Measurements from ENCODE around the gene USH2A.

The USH2A gene

GRCh38 chr1:215605011-215605621 lies 818.1 kb downstream of the USH2A start:
- Histone ChIP-seq H3K9me2 (replicated peaks; ENCODE audit: low read depth, low read length) (no peaks in the 10 kb centered on the region), H4K20me1 (ENCODE audit: insufficient read depth, low read length, poor library complexity, severe bottlenecking) (no peaks in the 10 kb centered on the region), H3K79me2 (ENCODE audit: insufficient read depth, low read length) (no peaks in the 10 kb centered on the region), H3K4me1 (ENCODE audit: insufficient read depth, low read length, poor library complexity, severe bottlenecking) (no peaks in the 10 kb centered on the region), H2AFZ (ENCODE audit: low read length) (no peak overlapping the region), H3K9ac (ENCODE audit: low read depth, low read length, poor library complexity, severe bottlenecking) (no peak overlapping the region), H3K4me3 (ENCODE audit: low read length, poor library complexity, severe bottlenecking) (no peak overlapping the region), H3F3A (ENCODE audit: low read depth) (no peaks in the 10 kb centered on the region), H3K9me3 (ENCODE audit: insufficient read depth, low read depth, low read length) (no peaks in the 10 kb centered on the region), H3K36me3 (ENCODE audit: insufficient read depth, low read length) (peaks cover 28% of the 10 kb centered on the region; the same call in 1 of the 2 replicates), H3K27me3 (ENCODE audit: insufficient read depth, low read length, poor library complexity, severe bottlenecking) (no peaks in the 10 kb centered on the region), H3K4me2 (ENCODE audit: low read depth, low read length, poor library complexity, severe bottlenecking) (no peak overlapping the region)
- no peak for TF ChIP-seq EZH2phosphoT487 (IDR thresholded peaks at IDR 0.05; ENCODE audit: borderline replicate concordance)
- TF ChIP-seq, protein P1, sequence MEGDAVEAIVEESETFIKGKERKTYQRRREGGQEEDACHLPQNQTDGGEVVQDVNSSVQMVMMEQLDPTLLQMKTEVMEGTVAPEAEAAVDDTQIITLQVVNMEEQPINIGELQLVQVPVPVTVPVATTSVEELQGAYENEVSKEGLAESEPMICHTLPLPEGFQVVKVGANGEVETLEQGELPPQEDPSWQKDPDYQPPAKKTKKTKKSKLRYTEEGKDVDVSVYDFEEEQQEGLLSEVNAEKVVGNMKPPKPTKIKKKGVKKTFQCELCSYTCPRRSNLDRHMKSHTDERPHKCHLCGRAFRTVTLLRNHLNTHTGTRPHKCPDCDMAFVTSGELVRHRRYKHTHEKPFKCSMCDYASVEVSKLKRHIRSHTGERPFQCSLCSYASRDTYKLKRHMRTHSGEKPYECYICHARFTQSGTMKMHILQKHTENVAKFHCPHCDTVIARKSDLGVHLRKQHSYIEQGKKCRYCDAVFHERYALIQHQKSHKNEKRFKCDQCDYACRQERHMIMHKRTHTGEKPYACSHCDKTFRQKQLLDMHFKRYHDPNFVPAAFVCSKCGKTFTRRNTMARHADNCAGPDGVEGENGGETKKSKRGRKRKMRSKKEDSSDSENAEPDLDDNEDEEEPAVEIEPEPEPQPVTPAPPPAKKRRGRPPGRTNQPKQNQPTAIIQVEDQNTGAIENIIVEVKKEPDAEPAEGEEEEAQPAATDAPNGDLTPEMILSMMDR (conservative IDR thresholded peaks at IDR 0.05; ENCODE audit: low read length), result no peak

DNA sequence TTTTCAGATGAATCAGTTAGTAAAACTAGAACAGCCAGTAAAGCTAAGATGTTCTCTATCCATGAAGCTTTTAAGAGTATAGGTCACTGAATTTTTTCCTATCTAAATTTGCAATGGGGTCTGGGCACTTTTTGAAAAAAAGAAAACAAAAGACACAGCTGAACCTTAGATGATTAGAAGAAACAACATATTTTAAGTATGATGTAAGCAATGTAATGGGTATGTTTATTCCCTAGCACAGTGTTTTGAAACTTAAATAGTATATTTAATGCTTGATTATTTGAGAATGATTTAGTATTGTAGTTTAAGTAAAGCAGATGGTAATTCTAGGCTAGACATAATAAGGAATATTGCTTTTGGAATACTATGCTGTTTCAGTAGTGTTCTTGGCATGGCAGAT lies 819.9 kb downstream of the USH2A start:
- Histone ChIP-seq H3K9ac (ENCODE audit: low read depth, low read length, poor library complexity, severe bottlenecking) (no peak overlapping the region), H3K79me2 (ENCODE audit: insufficient read depth, low read length) (no peaks in the 10 kb centered on the region), H2AFZ (ENCODE audit: low read length) (no peak overlapping the region), H4K20me1 (ENCODE audit: insufficient read depth, low read length, poor library complexity, severe bottlenecking) (no peaks in the 10 kb centered on the region), H3K4me1 (ENCODE audit: insufficient read depth, low read length, poor library complexity, severe bottlenecking) (no peaks in the 10 kb centered on the region), H3K4me2 (ENCODE audit: low read depth, low read length, poor library complexity, severe bottlenecking) (no peak overlapping the region), H3K9me3 (ENCODE audit: insufficient read depth, low read depth, low read length) (no peaks in the 10 kb centered on the region), H3K4me3 (ENCODE audit: low read length, poor library complexity, severe bottlenecking) (no peak overlapping the region), H3F3A (ENCODE audit: low read depth) (no peaks in the 10 kb centered on the region), H3K27me3 (ENCODE audit: insufficient read depth, low read length, poor library complexity, severe bottlenecking) (no peaks in the 10 kb centered on the region), H3K36me3 (ENCODE audit: insufficient read depth, low read length) (peaks cover 15% of the 10 kb centered on the region; the same call in 1 of the 2 replicates), H3K9me2 (replicated peaks; ENCODE audit: low read depth, low read length) (no peaks in the 10 kb centered on the region)
- no peak for TF ChIP-seq EZH2phosphoT487 (IDR thresholded peaks at IDR 0.05; ENCODE audit: borderline replicate concordance)
- TF ChIP-seq, protein P1 (conservative IDR thresholded peaks at IDR 0.05; ENCODE audit: low read length), result no peak

- TF ChIP-seq, protein P1 (conservative IDR thresholded peaks at IDR 0.05; ENCODE audit: low read length), result no peak
- no peak for TF ChIP-seq EZH2phosphoT487 (IDR thresholded peaks at IDR 0.05; ENCODE audit: borderline replicate concordance)
- Histone ChIP-seq H3K9ac (ENCODE audit: low read depth, low read length, poor library complexity, severe bottlenecking) (no peak overlapping the region), H3K4me1 (ENCODE audit: insufficient read depth, low read length, poor library complexity, severe bottlenecking) (no peaks in the 10 kb centered on the region), H2AFZ (ENCODE audit: low read length) (no peak overlapping the region), H3K79me2 (ENCODE audit: insufficient read depth, low read length) (no peaks in the 10 kb centered on the region), H3K4me2 (ENCODE audit: low read depth, low read length, poor library complexity, severe bottlenecking) (no peak overlapping the region), H3K27me3 (ENCODE audit: insufficient read depth, low read length, poor library complexity, severe bottlenecking) (no peaks in the 10 kb centered on the region), H3K36me3 (ENCODE audit: insufficient read depth, low read length) (peaks cover 14% of the 10 kb centered on the region; the same call in 1 of the 2 replicates), H3K4me3 (ENCODE audit: low read length, poor library complexity, severe bottlenecking) (no peak overlapping the region), H3K9me3 (ENCODE audit: insufficient read depth, low read depth, low read length) (no peaks in the 10 kb centered on the region), H4K20me1 (ENCODE audit: insufficient read depth, low read length, poor library complexity, severe bottlenecking) (no peaks in the 10 kb centered on the region), H3K9me2 (replicated peaks; ENCODE audit: low read depth, low read length) (no peaks in the 10 kb centered on the region), H3F3A (ENCODE audit: low read depth) (no peaks in the 10 kb centered on the region)
Observed at GRCh38 chr1:215601276-215601675, 822.0 kb downstream of the USH2A start.
